K562 (cell line): ENCODE data around the gene NPEPPS. TPM values are rescaled to one million over a fixed set of nuclear protein-coding genes. Genes with fewer than 3 reads are reported as not detected.

ENCODE experiments used
- ASH1L ChIP-seq: fragments of 450-650 bp; IDR thresholded peaks from 2 replicates; pipeline ENCODE4 v1.6.1; 2018; ENCODE audit warnings: borderline replicate concordance, mild to moderate bottlenecking, low read depth; ENCODE audit not compliant: partially characterized antibody
- E2F4 ChIP-seq: sonication (generic); formaldehyde crosslinking; IDR thresholded peaks from 2 replicates; pipeline ENCODE4 v1.8.0; 2022; ENCODE audit warnings: mild to moderate bottlenecking, low read depth, missing genetic modification reagents
- ELF1 ChIP-seq: fragments of 200-800 bp; sonication (Bioruptor generic); IDR thresholded peaks from 2 replicates; pipeline ENCODE4 v1.6.1; 2016; ENCODE audit warnings: missing genetic modification characterization, missing compliant biosample characterization
- ID3 ChIP-seq, 2 experiments: fragments of 250-450 bp in 1 of 2; fragments of 450-650 bp in 1 of 2; sonication (Bioruptor Pico) in 1 of 2; IDR thresholded peaks; 2 replicates each; pipeline versions ENCODE4 v1.6.1 to v1.8.0; 2016 to 2021; ENCODE audit warnings: mild to moderate bottlenecking in 2 of 2, moderate library complexity in 2 of 2, missing compliant biosample characterization in 1 of 2, missing genetic modification characterization in 1 of 2
- MYC ChIP-seq, 2 experiments: fragments of 250-450 bp in 1 of 2; sonication (Bioruptor Pico) in 1 of 2; IDR thresholded peaks; 2 replicates each; pipeline versions ENCODE4 v1.5.1 to v1.6.1; 2012 to 2021; ENCODE audit warnings: low read depth in 2 of 2, borderline replicate concordance in 1 of 2, improper control_type of control experiment in 1 of 2, low read length in 1 of 2, mild to moderate bottlenecking in 1 of 2, moderate library complexity in 1 of 2
- NCOR1 ChIP-seq: fragments of 450-650 bp; IDR thresholded peaks from 2 replicates; pipeline ENCODE4 v1.6.1; 2016; ENCODE audit warnings: mild to moderate bottlenecking, moderate library complexity
- SAFB ChIP-seq: fragments of 200-400 bp; formaldehyde crosslinking; IDR thresholded peaks from 2 replicates; pipeline ENCODE4 v1.6.1; 2017; ENCODE audit warnings: low read depth, low read length, borderline replicate concordance
- SUPT5H ChIP-seq: fragments of 450-650 bp; IDR thresholded peaks from 2 replicates; pipeline ENCODE4 v1.6.1; 2016
- USF1 ChIP-seq: sonication (generic); formaldehyde crosslinking; IDR thresholded peaks from 2 replicates; pipeline ENCODE4 v1.9.0; 2022; ENCODE audit warnings: mild to moderate bottlenecking, missing genetic modification reagents
- XRCC4 ChIP-seq: IDR thresholded peaks from one replicate; pipeline ENCODE4 v1.6.1; 2011; ENCODE audit not compliant: insufficient read depth, insufficient read length; ENCODE audit errors: extremely low read depth
- ZBTB12 ChIP-seq: fragments of 250-450 bp; sonication (Bioruptor Pico); IDR thresholded peaks from 2 replicates; pipeline ENCODE4 v1.4.0; 2020
- ZNF766 ChIP-seq: fragments of 200-800 bp; sonication (Bioruptor generic); conservative IDR thresholded peaks from 2 replicates; pipeline ENCODE4 v1.6.1; 2016; ENCODE audit warnings: missing genetic modification characterization, missing compliant biosample characterization
- polyA plus RNA-seq, 8 experiments: library from polyadenylated mRNA; depleted of rRNA in 4 of 8; stranded (reverse) in 5 of 8; unstranded in 3 of 8; fragments of >200 nt; fragmentation: Nextera tagmentation in 2 of 8; fragmentation: Illumina TruSeq in 1 of 8; extraction: Ambion mirVana in 2 of 8; extraction: Trizol in 1 of 8; gene quantifications; 2 replicates each; pipeline versions ENCODE4 v1.2.1 to v1.2.3, GENCODE V29; 2011 to 2014; ENCODE audit warnings: inconsistent platforms in 1 of 8, missing spikeins in 1 of 8
- total RNA-seq, 7 experiments: library from RNA; depleted of rRNA in 6 of 7; stranded (reverse); fragments of >200 nt in 6 of 7; fragmentation: Illumina TruSeq in 2 of 7; extraction: Trizol in 2 of 7; gene quantifications; 2 replicates each; pipeline versions ENCODE4 v1.2.1 to v1.2.3, GENCODE V29; 2011 to 2021; ENCODE audit warnings: low replicate concordance in 1 of 7
- TF ChIP-seq, protein P1 (sequence below), 2 experiments: fragments of 450-650 bp; formaldehyde crosslinking in 1 of 2; IDR thresholded peaks; 2 replicates each; pipeline versions ENCODE4 v1.4.0 to v1.6.1; 2014 to 2020; ENCODE audit warnings: mild to moderate bottlenecking in 2 of 2, borderline replicate concordance in 1 of 2, low read depth in 1 of 2

NPEPPS gene
- total and polyA plus RNA-seq, 9 of the 15 experiments (the other 6 are each of a cell fraction or from before 2014, with no cell fraction given) = 21.4 to 108 (median 46.0) TPM

DNA sequence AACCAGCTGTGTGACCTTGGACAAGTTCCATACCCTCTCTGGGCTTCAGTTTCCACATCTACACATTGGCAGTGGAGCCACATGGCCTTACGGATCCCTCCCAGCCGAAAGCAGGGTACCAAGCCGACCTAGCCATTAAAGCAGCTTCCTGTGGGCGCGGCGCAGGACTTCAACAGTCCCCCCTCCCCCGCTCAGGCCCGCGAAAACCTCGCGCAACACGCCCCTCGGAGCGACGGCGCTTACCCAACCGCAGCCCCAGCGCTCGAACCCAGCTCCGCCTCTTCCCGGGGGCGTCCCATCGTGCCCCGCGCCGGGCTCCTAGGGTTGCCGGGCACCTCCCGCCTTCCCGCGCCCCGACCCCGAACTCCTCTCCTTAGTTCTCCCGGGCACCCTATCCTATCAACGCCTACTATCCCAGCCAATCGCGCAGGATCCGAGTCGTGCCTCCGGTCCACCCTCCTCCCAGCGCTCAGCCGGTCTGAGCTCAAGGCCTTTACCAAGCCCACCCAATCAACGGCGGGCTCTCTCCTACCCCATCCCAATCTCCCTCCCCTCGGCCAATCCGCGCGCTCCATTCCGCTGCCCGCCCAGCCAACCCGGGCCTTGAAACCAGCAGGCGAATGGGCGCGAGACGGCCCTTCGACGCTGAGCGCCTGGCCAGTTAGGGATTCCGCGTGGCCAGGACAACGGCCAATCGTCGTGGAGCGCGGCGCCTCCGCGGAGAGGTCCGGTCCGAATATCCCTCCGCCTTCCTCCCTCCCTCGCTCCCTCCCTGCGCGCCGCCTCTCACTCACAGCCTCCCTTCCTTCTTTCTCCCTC, 118.5 kb downstream of the NPEPPS start, which contains the start of gene KPNB1 (continued):
- TF ChIP-seq, protein P1, sequence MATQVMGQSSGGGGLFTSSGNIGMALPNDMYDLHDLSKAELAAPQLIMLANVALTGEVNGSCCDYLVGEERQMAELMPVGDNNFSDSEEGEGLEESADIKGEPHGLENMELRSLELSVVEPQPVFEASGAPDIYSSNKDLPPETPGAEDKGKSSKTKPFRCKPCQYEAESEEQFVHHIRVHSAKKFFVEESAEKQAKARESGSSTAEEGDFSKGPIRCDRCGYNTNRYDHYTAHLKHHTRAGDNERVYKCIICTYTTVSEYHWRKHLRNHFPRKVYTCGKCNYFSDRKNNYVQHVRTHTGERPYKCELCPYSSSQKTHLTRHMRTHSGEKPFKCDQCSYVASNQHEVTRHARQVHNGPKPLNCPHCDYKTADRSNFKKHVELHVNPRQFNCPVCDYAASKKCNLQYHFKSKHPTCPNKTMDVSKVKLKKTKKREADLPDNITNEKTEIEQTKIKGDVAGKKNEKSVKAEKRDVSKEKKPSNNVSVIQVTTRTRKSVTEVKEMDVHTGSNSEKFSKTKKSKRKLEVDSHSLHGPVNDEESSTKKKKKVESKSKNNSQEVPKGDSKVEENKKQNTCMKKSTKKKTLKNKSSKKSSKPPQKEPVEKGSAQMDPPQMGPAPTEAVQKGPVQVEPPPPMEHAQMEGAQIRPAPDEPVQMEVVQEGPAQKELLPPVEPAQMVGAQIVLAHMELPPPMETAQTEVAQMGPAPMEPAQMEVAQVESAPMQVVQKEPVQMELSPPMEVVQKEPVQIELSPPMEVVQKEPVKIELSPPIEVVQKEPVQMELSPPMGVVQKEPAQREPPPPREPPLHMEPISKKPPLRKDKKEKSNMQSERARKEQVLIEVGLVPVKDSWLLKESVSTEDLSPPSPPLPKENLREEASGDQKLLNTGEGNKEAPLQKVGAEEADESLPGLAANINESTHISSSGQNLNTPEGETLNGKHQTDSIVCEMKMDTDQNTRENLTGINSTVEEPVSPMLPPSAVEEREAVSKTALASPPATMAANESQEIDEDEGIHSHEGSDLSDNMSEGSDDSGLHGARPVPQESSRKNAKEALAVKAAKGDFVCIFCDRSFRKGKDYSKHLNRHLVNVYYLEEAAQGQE (IDR thresholded peaks at IDR 0.05; ENCODE audit: borderline replicate concordance) = no peak
- TF ChIP-seq, protein P1 (CRISPR knock-in tag; IDR thresholded peaks at IDR 0.05; ENCODE audit: low read depth) = peak; percentile 37; the same call in 1 of the 2 replicates
- peak; percentile 81 for TF ChIP-seq SUPT5H
- peak; percentile 98 for TF ChIP-seq ASH1L
- TF ChIP-seq ZNF766 (CRISPR knock-in tag) = peak; percentile 63
- no peak for TF ChIP-seq XRCC4
- peak; percentile 41; the same call in 1 of the 2 replicates for TF ChIP-seq NCOR1
- peak; percentile 89 for TF ChIP-seq E2F4 (CRISPR knock-in tag)
- TF ChIP-seq ELF1 = peak; percentile 67
- peak; percentile 91 for TF ChIP-seq MYC (IDR thresholded peaks at IDR 0.05; ENCODE audit: low read depth, low read length)
- peak; percentile 37; the same call in 1 of the 2 replicates for TF ChIP-seq MYC (CRISPR knock-in tag; IDR thresholded peaks at IDR 0.05; ENCODE audit: borderline replicate concordance, low read depth)
- peak; percentile 76 for TF ChIP-seq ZBTB12
- no peak; the same call in 1 of the 2 replicates for TF ChIP-seq SAFB
- TF ChIP-seq ID3 (CRISPR knock-in tag; IDR thresholded peaks at IDR 0.05) = no peak
- 0 out of 2 replicates have a peak, but pooled peaks have one; percentile 33 for TF ChIP-seq ID3 (tag; IDR thresholded peaks at IDR 0.05)
- peak; percentile 73 for TF ChIP-seq USF1 (CRISPR knock-in tag)
